Astrocyte (in vitro differentiated cells and primary cell): ENCODE data around the gene FAM161B. TPM values are rescaled to one million over a fixed set of nuclear protein-coding genes. Genes with fewer than 3 reads are reported as not detected.
"Not testable (repeated sequence)": the region's sequence is repeated elsewhere in the genome, so short reads cannot be mapped to it uniquely, and the experiment has no call there.

Experiments
- DNase-seq: peaks from one replicate; pipeline ENCODE4 v3.0.0-alpha.2; 2010; ENCODE audit warnings: low read depth
- FAIRE-seq: peaks from 2 replicates; lab custom pipeline; 2011; peaks lifted over from hg19 to GRCh38; lab: Jason Lieb, UNC
- H2AFZ ChIP-seq: 2 replicates; pipeline ENCODE4 v1.6.0; 2012; ENCODE audit warnings: low read depth, low read length, inconsistent platforms
- H3K27ac ChIP-seq: 2 replicates; pipeline ENCODE4 v1.5.1; 2011; ENCODE audit warnings: low read depth, low read length, inconsistent platforms
- H3K27me3 ChIP-seq: 2 replicates; pipeline ENCODE4 v1.6.0; 2011; ENCODE audit warnings: low read length, inconsistent platforms; ENCODE audit not compliant: insufficient read depth
- H3K36me3 ChIP-seq: 2 replicates; pipeline ENCODE4 v1.5.1; 2011; ENCODE audit warnings: low read length, inconsistent platforms; ENCODE audit not compliant: insufficient read depth
- H3K4me1 ChIP-seq: 2 replicates; pipeline ENCODE4 v1.5.1; 2011; ENCODE audit warnings: low read length, inconsistent platforms; ENCODE audit not compliant: insufficient read depth
- H3K4me2 ChIP-seq: 2 replicates; pipeline ENCODE4 v1.6.0; 2012; ENCODE audit warnings: low read length, inconsistent platforms
- H3K4me3 ChIP-seq: 2 replicates; pipeline ENCODE4 v1.5.1; 2011; ENCODE audit warnings: low read depth, mild to moderate bottlenecking, low read length, inconsistent platforms; ENCODE audit not compliant: insufficient read depth
- H3K79me2 ChIP-seq: 2 replicates; pipeline ENCODE4 v1.6.0; 2012; ENCODE audit warnings: mild to moderate bottlenecking, low read length, inconsistent platforms; ENCODE audit not compliant: insufficient read depth
- H3K9ac ChIP-seq: 2 replicates; pipeline ENCODE4 v1.6.0; 2012; ENCODE audit warnings: mild to moderate bottlenecking, low read length, inconsistent platforms
- H3K9me3 ChIP-seq: 2 replicates; pipeline ENCODE4 v1.5.1; 2012; ENCODE audit warnings: low read depth, mild to moderate bottlenecking, low read length, inconsistent platforms; ENCODE audit not compliant: insufficient read depth
- H4K20me1 ChIP-seq: 2 replicates; pipeline ENCODE4 v1.6.0; 2012; ENCODE audit warnings: low read length, inconsistent platforms; ENCODE audit not compliant: insufficient read depth
- H3K27ac Mint-ChIP-seq: one replicate; pipeline ENCODE4 v1.8.0; 2021; ENCODE audit warnings: mild to moderate bottlenecking, mixed read lengths; ENCODE audit not compliant: unreplicated experiment
- H3K27me3 Mint-ChIP-seq: one replicate; pipeline ENCODE4 v1.8.0; 2021; ENCODE audit warnings: low read depth, mixed read lengths; ENCODE audit not compliant: unreplicated experiment
- H3K36me3 Mint-ChIP-seq: one replicate; pipeline ENCODE4 v1.8.0; 2021; ENCODE audit warnings: low read depth, mixed read lengths; ENCODE audit not compliant: unreplicated experiment
- H3K4me1 Mint-ChIP-seq: one replicate; pipeline ENCODE4 v1.8.0; 2021; ENCODE audit warnings: low read depth, mixed read lengths; ENCODE audit not compliant: unreplicated experiment
- H3K4me3 Mint-ChIP-seq: one replicate; pipeline ENCODE4 v1.8.0; 2021; ENCODE audit warnings: mild to moderate bottlenecking, moderate library complexity, mixed read lengths; ENCODE audit not compliant: unreplicated experiment
- H3K9me3 Mint-ChIP-seq: one replicate; pipeline ENCODE4 v1.8.0; 2021; ENCODE audit warnings: mild to moderate bottlenecking, mixed read lengths; ENCODE audit not compliant: unreplicated experiment
- EZH2 ChIP-seq: IDR thresholded peaks from 2 replicates; pipeline ENCODE4 v1.6.1; 2012; ENCODE audit warnings: mild to moderate bottlenecking, low read length, inconsistent platforms; ENCODE audit not compliant: insufficient read depth
- total RNA-seq: library from RNA; stranded (reverse); gene quantifications from 2 replicates; pipeline ENCODE4 v1.2.1, GENCODE V29; 2021
- TF ChIP-seq, protein P1 (sequence below): IDR thresholded peaks from 2 replicates; pipeline ENCODE4 v1.5.1; 2011; ENCODE audit warnings: low read depth, mild to moderate bottlenecking, inconsistent platforms, low read length, moderate library complexity; ENCODE audit not compliant: insufficient read depth

FAM161B gene
- total RNA-seq, 1 donor from 2014 or later = 2.6 TPM

DNA sequence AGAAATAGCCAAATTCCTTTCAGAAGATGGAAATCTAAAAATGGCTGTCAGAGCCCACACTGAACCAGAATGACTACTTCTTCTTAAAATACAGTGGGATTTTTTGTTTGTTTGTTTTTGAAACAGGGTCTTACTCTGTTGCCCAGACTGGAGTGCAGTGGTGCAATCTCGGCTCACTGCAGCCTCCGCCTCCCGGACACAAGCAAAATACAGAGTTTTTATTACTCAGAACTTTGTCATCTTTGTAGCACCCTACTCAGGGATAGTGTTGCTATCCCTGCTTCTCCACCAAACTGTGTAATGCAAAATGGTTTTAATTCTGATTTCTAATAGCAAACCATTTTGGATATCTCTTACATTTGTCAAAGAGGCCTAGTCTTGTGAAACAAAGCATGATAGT lies 46.9 kb downstream of the FAM161B start:
- Histone ChIP-seq H3K4me3 (no peak overlapping the region), H3K9ac (no peak overlapping the region), H2AFZ (no peak overlapping the region), H3K4me2 (no peak overlapping the region), H3K36me3 (peaks cover 52% of the 10 kb centered on the region), H3K27me3 (no peaks in the 10 kb centered on the region), H3K27ac (no peak overlapping the region), H4K20me1 (peaks cover 6% of the 10 kb centered on the region), H3K4me1 (no peaks in the 10 kb centered on the region), H3K9me3 (no peaks in the 10 kb centered on the region), H3K79me2 (no peaks in the 10 kb centered on the region)
- Mint-ChIP-seq H3K36me3 (peaks cover 11% of the 10 kb centered on the region), H3K27me3 (no peaks in the 10 kb centered on the region), H3K4me1 (no peaks in the 10 kb centered on the region), H3K9me3 (no peaks in the 10 kb centered on the region), H3K27ac (no peak overlapping the region), H3K4me3 (no peak overlapping the region)
- TF ChIP-seq EZH2 = no peak
- TF ChIP-seq, protein P1, sequence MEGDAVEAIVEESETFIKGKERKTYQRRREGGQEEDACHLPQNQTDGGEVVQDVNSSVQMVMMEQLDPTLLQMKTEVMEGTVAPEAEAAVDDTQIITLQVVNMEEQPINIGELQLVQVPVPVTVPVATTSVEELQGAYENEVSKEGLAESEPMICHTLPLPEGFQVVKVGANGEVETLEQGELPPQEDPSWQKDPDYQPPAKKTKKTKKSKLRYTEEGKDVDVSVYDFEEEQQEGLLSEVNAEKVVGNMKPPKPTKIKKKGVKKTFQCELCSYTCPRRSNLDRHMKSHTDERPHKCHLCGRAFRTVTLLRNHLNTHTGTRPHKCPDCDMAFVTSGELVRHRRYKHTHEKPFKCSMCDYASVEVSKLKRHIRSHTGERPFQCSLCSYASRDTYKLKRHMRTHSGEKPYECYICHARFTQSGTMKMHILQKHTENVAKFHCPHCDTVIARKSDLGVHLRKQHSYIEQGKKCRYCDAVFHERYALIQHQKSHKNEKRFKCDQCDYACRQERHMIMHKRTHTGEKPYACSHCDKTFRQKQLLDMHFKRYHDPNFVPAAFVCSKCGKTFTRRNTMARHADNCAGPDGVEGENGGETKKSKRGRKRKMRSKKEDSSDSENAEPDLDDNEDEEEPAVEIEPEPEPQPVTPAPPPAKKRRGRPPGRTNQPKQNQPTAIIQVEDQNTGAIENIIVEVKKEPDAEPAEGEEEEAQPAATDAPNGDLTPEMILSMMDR = no peak
- no peak for FAIRE-seq
- DNase-seq = no peak

DNA sequence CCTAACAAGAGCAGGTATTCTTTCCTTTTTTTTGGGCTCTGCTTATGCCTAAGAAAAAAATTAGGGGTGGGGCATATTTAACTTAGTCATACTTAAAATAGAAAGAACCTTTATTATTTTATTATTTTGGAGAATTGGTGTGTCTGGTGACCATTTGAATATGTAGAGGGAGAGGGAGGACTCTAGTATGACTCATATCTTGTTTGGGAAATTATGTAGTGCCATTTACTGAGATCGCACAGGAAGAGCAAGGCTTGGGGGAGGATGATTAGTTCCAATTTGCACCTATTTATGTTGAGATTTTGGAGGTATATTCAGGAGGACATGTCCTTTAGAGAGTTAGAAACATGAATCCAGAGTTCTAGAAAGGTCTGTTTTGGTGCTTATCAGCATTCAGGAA lies 53.4 kb downstream of the FAM161B start:
- Histone ChIP-seq H3K79me2 (peaks cover 32% of the 10 kb centered on the region), H3K4me1 (no peaks in the 10 kb centered on the region), H3K9me3 (no peaks in the 10 kb centered on the region), H3K4me2 (no peak overlapping the region), H2AFZ (no peak overlapping the region), H3K9ac (no peak overlapping the region), H3K27me3 (no peaks in the 10 kb centered on the region), H3K36me3 (peaks cover 47% of the 10 kb centered on the region), H3K27ac (no peak overlapping the region), H3K4me3 (no peak overlapping the region), H4K20me1 (peaks cover 24% of the 10 kb centered on the region)
- no peak for DNase-seq
- no peak for FAIRE-seq
- Mint-ChIP-seq H3K9me3 (peaks cover 6% of the 10 kb centered on the region), H3K4me3 (no peak overlapping the region), H3K27ac (no peak overlapping the region), H3K4me1 (peaks cover 6% of the 10 kb centered on the region), H3K27me3 (no peaks in the 10 kb centered on the region), H3K36me3 (peaks cover 21% of the 10 kb centered on the region)
- TF ChIP-seq, protein P1 = no peak

DNA sequence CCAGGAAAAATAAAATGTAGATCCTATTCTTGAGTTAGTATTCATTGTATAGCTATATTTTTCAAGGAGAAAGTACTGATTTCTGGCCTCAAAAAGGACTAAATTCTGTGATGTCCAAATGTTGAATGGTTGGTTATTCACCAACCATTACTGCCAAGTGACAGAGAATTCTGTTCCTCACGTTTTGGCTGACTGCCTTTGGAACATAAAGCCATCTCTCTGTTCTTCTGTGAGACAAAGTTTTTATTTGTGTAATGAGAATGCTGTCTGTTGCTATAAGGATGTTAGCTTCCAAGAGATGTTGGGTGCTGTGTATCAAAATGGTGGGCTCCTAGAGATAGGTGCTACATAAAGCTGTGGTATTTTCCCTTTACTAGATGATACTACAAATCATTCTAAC lies 54.0 kb downstream of the FAM161B start:
- Mint-ChIP-seq H3K9me3 (peaks cover 6% of the 10 kb centered on the region), H3K27me3 (no peaks in the 10 kb centered on the region), H3K27ac (no peak overlapping the region), H3K4me3 (no peak overlapping the region), H3K36me3 (peaks cover 21% of the 10 kb centered on the region), H3K4me1 (peaks cover 6% of the 10 kb centered on the region)
- Histone ChIP-seq H3K79me2 (peaks cover 38% of the 10 kb centered on the region), H3K9me3 (no peaks in the 10 kb centered on the region), H3K4me1 (no peaks in the 10 kb centered on the region), H3K9ac (no peak overlapping the region), H3K27ac (no peak overlapping the region), H3K36me3 (peaks cover 47% of the 10 kb centered on the region), H3K27me3 (no peaks in the 10 kb centered on the region), H4K20me1 (peaks cover 28% of the 10 kb centered on the region), H3K4me3 (no peak overlapping the region), H2AFZ (no peak overlapping the region), H3K4me2 (no peak overlapping the region)
- TF ChIP-seq, protein P1 = no peak
- TF ChIP-seq EZH2 = no peak
- FAIRE-seq (no peak), DNase-seq (no peak)

DNA sequence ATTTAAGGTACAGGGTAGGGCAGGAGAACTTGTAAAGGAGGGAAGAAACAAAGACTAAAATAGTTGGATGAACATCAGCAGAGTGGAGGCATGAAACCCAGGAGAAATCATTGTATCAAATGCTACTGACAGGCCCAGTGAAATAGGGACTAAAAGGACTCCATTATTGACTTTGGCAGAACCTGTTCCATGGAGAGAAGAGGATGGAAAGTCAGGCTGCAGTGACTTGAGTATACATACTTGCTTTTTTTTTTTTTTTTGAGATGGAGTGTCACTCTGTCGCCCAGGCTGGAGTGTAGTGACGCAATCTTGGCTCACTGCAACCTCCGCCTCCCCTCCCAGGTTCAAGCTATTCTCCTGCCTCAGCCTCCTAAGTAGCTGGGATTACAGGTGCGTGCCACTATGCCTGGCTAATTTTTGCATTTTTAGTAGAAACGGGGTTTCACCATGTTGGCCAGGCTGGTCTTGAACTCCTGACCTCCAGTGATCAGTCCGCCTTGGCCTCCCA lies 55.7 kb downstream of the FAM161B start:
- H3K27me3 ChIP-seq, H3K4me3 Mint-ChIP-seq, H3K9me3 Mint-ChIP-seq, DNase-seq, H3K9me3 ChIP-seq, H3K4me1 ChIP-seq, H3K4me3 ChIP-seq, H3K27me3 Mint-ChIP-seq, FAIRE-seq, H3K27ac Mint-ChIP-seq, H3K4me1 Mint-ChIP-seq, H3K27ac ChIP-seq, H2AFZ ChIP-seq, H3K4me2 ChIP-seq, H3K9ac ChIP-seq: not testable (repeated sequence)
- Histone ChIP-seq H4K20me1 (peaks cover 41% of the 10 kb centered on the region), H3K79me2 (peaks cover 55% of the 10 kb centered on the region), H3K36me3 (peaks cover 43% of the 10 kb centered on the region)
- peaks cover 21% of the 10 kb centered on the region for H3K36me3 Mint-ChIP-seq
